ENCODE results near the gene TRAPPC2L.

The TRAPPC2L gene

GRCh38 chr16:88859381-88860091 is 2.6 kb downstream of the TRAPPC2L start:
- DNase-seq (ENCODE audit: low read depth, low spot score) = no peak

- DNase-seq (ENCODE audit: low read depth, low spot score) = no peak
These were observed 4.4 kb downstream of the TRAPPC2L start for GRCh38 chr16:88861359-88861758.

GRCh38 chr16:88862968-88863367 is 6.0 kb downstream of the TRAPPC2L start:
- DNase-seq (ENCODE audit: low read depth, low spot score) = no peak

- DNase-seq (ENCODE audit: low read depth, low spot score) = no peak
These were observed 6.5 kb downstream of the TRAPPC2L start for GRCh38 chr16:88863426-88863825.

GRCh38 chr16:88864099-88864498 is 7.2 kb downstream of the TRAPPC2L start:
- DNase-seq (ENCODE audit: low read depth, low spot score) = no peak

GRCh38 chr16:88864521-88864920 is 7.6 kb downstream of the TRAPPC2L start:
- no peak for DNase-seq (ENCODE audit: low read depth, low spot score)

- DNase-seq (ENCODE audit: low read depth, low spot score) = no peak
These were observed 8.4 kb downstream of the TRAPPC2L start for GRCh38 chr16:88865310-88865709.

GRCh38 chr16:88865742-88866141 is 8.8 kb downstream of the TRAPPC2L start:
- no peak for DNase-seq (ENCODE audit: low read depth, low spot score)

GRCh38 chr16:88866151-88866920 is 9.4 kb downstream of the TRAPPC2L start, which contains the start of gene PABPN1L:
Gene PABPN1L (minus strand): TSS chr16:88866660. CDS start chr16:88866606, 54 bp downstream.
- no peak for DNase-seq (ENCODE audit: low read depth, low spot score)

- no peak for DNase-seq (ENCODE audit: low read depth, low spot score)
These were observed 10.8 kb downstream of the TRAPPC2L start for GRCh38 chr16:88867581-88868246.

- DNase-seq (ENCODE audit: low read depth, low spot score) = no peak
These were observed 12.2 kb downstream of the TRAPPC2L start for GRCh38 chr16:88868974-88869672.

- no peak for DNase-seq (ENCODE audit: low read depth, low spot score)
These were observed 12.7 kb downstream of the TRAPPC2L start for GRCh38 chr16:88869673-88869980.

GRCh38 chr16:88870608-88871348 is 13.9 kb downstream of the TRAPPC2L start:
- no peak for DNase-seq (ENCODE audit: low read depth, low spot score)

GRCh38 chr16:88871349-88871702 is 14.4 kb downstream of the TRAPPC2L start:
- no peak for DNase-seq (ENCODE audit: low read depth, low spot score)

- no peak for DNase-seq (ENCODE audit: low read depth, low spot score)
These were observed 14.9 kb downstream of the TRAPPC2L start for GRCh38 chr16:88871730-88872416.

GRCh38 chr16:88872650-88873331 is 15.9 kb downstream of the TRAPPC2L start:
- no peak for DNase-seq (ENCODE audit: low read depth, low spot score)

GRCh38 chr16:88874938-88875599 is 18.1 kb downstream of the TRAPPC2L start:
- no peak for DNase-seq (ENCODE audit: low read depth, low spot score)

- no peak for DNase-seq (ENCODE audit: low read depth, low spot score)
These were observed 18.8 kb downstream of the TRAPPC2L start for GRCh38 chr16:88875703-88876234.

GRCh38 chr16:88876942-88877526 is 20.1 kb downstream of the TRAPPC2L start:
- DNase-seq (ENCODE audit: low read depth, low spot score) = no peak

Measured in ELF-1 (cell line).